ENCODE measurements around the gene DACT2. TPM values are rescaled to one million over a fixed set of nuclear protein-coding genes. Genes with fewer than 3 reads are reported as not detected.

Gene DACT2
- total and polyA plus RNA-seq, 8 donors: 0.87 to 6.5 (median 3.1) TPM

DNA sequence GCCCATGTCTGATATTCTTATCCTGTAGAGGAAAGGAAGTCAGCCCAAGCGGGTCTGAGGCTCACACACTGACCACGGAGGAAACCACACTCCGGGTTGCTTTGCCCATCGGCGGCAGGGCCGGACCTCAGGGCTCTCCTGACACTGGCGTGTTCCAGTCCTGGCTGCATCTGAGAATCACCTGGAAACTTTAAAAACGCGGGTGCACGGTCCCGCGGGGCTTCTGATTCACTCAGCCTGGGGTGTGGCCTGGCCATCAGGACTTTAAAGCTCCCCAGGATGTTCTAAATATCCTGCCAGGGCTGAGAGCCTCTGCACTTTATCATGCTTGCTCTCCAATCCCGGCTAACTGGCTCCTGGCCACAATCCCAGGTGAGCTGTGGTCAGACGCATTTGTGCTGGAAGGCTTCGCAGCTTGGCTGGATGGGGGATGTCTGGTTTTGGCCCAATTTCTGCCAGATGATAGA lies 47.7 kb upstream of the DACT2 start:
- DNase-seq: peak in 2 of 6 donors; percentile 34 to 42

DNA sequence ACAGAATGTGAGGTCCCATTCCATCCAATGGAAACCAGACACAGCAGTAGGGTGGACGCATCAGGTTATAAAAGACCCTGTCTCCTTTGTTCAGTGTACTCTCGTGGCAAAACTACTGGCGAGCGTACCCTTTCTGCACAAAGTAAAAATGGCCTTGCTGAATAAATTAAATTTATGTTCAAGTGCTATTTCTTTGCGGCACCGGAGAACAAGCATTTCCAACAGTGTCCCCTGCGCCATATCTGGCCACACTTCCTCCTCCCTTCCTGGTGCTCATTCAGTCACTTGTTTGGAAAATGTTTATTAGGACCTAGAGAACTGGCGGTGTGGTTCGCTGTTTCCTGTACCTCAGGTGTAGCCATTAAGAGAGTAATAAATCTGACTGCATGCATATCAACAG lies 46.9 kb upstream of the DACT2 start:
- Histone ChIP-seq H3K36me3 (no peaks in the 10 kb centered on the region), H3K4me3 (no peak overlapping the region), H3K4me1 (no peaks in the 10 kb centered on the region), H3K9me3 (no peaks in the 10 kb centered on the region), H3K27ac (no peak overlapping the region), H3K27me3 (no peaks in the 10 kb centered on the region)
- no peak for FAIRE-seq
- intact Hi-C loops (cut with DNase I): no loop called here
- DNase-seq: no peak
- WGBS, 2 donors: 85 to 98% methylated on average over 9 of the region's 9 CpGs
- TF ChIP-seq, protein P1, sequence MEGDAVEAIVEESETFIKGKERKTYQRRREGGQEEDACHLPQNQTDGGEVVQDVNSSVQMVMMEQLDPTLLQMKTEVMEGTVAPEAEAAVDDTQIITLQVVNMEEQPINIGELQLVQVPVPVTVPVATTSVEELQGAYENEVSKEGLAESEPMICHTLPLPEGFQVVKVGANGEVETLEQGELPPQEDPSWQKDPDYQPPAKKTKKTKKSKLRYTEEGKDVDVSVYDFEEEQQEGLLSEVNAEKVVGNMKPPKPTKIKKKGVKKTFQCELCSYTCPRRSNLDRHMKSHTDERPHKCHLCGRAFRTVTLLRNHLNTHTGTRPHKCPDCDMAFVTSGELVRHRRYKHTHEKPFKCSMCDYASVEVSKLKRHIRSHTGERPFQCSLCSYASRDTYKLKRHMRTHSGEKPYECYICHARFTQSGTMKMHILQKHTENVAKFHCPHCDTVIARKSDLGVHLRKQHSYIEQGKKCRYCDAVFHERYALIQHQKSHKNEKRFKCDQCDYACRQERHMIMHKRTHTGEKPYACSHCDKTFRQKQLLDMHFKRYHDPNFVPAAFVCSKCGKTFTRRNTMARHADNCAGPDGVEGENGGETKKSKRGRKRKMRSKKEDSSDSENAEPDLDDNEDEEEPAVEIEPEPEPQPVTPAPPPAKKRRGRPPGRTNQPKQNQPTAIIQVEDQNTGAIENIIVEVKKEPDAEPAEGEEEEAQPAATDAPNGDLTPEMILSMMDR (IDR thresholded peaks at IDR 0.05): no peak
- no peak for ATAC-seq

More for the DNA sequence above, 47.7 kb upstream of the DACT2 start:
- no peak for ATAC-seq
- FAIRE-seq: no peak
- H3K36me3 ChIP-seq: no peaks in the 10 kb centered on the region
- intact Hi-C loops (cut with DNase I): no loop called here
- H3K27ac ChIP-seq: no peak overlapping the region
- no peak overlapping the region for H3K4me3 ChIP-seq
- no peaks in the 10 kb centered on the region for H3K9me3 ChIP-seq
- WGBS, 2 donors: 50 to 64% methylated on average over 15 of the region's 15 CpGs
- no peaks in the 10 kb centered on the region for H3K4me1 ChIP-seq
- H3K27me3 ChIP-seq: no peaks in the 10 kb centered on the region
- TF ChIP-seq, protein P1 (IDR thresholded peaks at IDR 0.05): no peak

DNA sequence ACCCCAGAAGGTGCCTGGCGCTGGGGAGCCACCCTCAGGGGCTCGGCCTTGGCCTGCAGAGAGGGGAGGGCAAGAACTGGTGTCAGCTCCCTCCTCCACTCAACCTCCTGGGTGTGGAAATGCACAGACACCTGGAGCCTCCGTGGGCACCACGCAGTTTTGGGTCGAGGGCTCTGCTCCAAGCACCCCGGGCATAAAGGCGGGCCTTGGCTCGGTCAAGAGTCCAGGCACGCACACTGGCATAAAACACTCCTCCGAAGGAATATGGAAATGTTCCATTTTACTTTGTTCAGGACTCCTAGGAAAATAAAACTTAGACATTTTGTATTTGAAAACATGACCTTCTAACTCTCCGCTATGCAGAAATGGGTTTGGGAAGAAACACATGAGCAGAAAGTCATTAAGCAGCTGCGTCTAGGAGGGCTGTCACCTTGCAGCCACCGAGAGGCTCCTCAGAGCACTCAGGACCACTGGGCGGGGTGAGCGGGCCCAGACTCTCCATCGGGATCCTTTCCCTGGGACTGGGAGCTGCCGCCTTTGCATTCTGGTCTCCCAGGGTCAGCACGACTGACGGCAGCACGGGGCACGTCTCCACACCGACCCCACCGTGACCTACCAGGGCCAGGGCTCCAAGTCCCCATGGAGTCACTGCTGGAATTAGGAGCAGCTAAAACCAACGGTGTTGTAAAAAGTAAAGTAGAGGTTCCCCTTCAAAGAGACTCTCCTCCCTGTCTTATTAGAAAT lies 46.0 kb upstream of the DACT2 start:
- no peak for FAIRE-seq
- H3K9me3 ChIP-seq: no peaks in the 10 kb centered on the region
- intact Hi-C loops (cut with DNase I): no loop called here
- peak in 2 of 6 donors; percentile 39 to 45 for DNase-seq
- H3K27ac ChIP-seq: no peak overlapping the region
- ATAC-seq: no peak
- H3K36me3 ChIP-seq: no peaks in the 10 kb centered on the region
- TF ChIP-seq, protein P1 (IDR thresholded peaks at IDR 0.05): no peak
- H3K27me3 ChIP-seq: no peaks in the 10 kb centered on the region
- H3K4me1 ChIP-seq: no peaks in the 10 kb centered on the region
- no peak overlapping the region for H3K4me3 ChIP-seq
- 82 to 91% methylated on average over 24 of the region's 24 CpGs for WGBS, 2 donors

- H3K4me3 ChIP-seq: no peak overlapping the region
- WGBS, 2 donors: 86 to 88% methylated on average over 31 of the region's 31 CpGs
- H3K9me3 ChIP-seq: no peaks in the 10 kb centered on the region
- no peaks in the 10 kb centered on the region for H3K27me3 ChIP-seq
- H3K36me3 ChIP-seq: no peaks in the 10 kb centered on the region
- no peak overlapping the region for H3K27ac ChIP-seq
- ATAC-seq (no peak), FAIRE-seq (no peak), DNase-seq (peak in 2 of 6 donors; percentile 46 to 62)
- no peaks in the 10 kb centered on the region for H3K4me1 ChIP-seq
- TF ChIP-seq, protein P1 (IDR thresholded peaks at IDR 0.05): no peak
- intact Hi-C loops (cut with DNase I): no loop called here
Observed at GRCh38 chr6:168364793-168365421, 45.3 kb upstream of the DACT2 start.
